ENCODE results near the gene NEDD4L.
"Not testable (repeated sequence)": the region's sequence is repeated elsewhere in the genome, so short reads cannot be mapped to it uniquely, and the experiment has no call there.

The NEDD4L gene

DNA sequence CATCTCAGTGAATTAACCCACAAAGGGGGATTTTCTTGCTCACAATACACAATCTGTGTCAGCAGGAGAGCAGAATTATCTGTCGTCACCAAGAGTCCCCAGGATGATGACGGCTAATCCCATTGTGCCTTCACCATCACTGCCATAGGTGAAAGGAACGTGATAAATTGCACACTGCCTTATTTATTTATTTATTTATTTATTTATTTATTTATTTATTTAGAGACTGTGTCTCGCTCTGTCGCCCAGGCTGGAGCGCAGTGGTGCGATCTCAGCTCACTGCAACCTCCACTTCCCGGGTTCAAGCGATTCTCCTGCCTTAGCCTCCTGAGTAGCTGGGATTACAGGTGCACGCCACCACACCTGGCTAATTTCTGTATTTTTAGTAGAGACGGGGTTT, 238.8 kb downstream of the NEDD4L start:
- not testable (repeated sequence) for H3K36me3 ChIP-seq (ENCODE audit: control insufficient read depth, insufficient read depth, low read length); H3K9me3 ChIP-seq (ENCODE audit: control insufficient read depth, insufficient read depth, low read depth, low read length); H3K9ac ChIP-seq (ENCODE audit: low read length); H3K27ac ChIP-seq (ENCODE audit: low read depth, low read length); H3K27me3 ChIP-seq (ENCODE audit: control insufficient read depth, insufficient read depth, low read length); H3K4me1 ChIP-seq (ENCODE audit: control insufficient read depth, insufficient read depth, low read length); H3K4me3 ChIP-seq (ENCODE audit: low read depth, low read length)

DNA sequence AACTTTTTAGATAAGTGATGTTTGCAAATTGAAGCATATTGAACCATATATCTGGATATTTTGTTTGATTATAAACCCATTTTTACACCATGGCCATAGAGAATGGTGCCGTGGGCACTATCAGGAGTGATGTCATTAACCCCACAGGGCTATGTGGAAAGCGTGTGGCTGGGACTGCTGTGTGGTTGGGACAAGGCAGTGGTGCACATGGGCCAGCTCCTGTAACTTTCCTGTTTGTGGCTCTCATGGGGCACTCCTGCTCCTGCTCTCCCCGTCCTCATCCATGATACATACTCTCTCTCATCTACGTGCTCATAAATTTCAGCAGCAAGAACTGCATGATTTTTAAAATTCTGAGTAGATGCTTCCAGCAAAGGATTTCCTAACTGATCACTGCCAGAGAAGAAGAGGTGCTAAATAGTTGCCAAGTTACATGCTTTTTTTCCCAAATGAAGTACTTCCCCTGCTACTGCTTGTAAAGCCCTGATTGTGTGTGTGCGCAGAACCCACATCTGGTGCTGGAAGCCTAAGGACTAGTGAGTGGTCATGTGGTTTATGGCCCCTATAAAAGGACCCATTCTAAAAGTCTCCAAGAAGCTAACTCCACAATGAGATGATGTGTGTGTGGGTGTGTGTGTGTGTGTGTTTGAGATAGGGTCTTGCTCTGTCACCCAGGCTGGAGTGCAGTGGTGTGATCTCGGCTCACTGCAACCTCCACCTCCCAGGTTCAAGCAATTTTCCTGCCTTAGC, 240.8 kb downstream of the NEDD4L start:
- Histone ChIP-seq H3K27me3 (ENCODE audit: control insufficient read depth, insufficient read depth, low read length) (no peaks in the 10 kb centered on the region), H3K9me3 (ENCODE audit: control insufficient read depth, insufficient read depth, low read depth, low read length) (no peaks in the 10 kb centered on the region), H3K4me3 (ENCODE audit: low read depth, low read length) (no peak overlapping the region), H3K9ac (ENCODE audit: low read length) (no peak overlapping the region), H3K27ac (ENCODE audit: low read depth, low read length) (no peak overlapping the region), H3K4me1 (ENCODE audit: control insufficient read depth, insufficient read depth, low read length) (peaks cover 26% of the 10 kb centered on the region), H3K36me3 (ENCODE audit: control insufficient read depth, insufficient read depth, low read length) (no peaks in the 10 kb centered on the region)

DNA sequence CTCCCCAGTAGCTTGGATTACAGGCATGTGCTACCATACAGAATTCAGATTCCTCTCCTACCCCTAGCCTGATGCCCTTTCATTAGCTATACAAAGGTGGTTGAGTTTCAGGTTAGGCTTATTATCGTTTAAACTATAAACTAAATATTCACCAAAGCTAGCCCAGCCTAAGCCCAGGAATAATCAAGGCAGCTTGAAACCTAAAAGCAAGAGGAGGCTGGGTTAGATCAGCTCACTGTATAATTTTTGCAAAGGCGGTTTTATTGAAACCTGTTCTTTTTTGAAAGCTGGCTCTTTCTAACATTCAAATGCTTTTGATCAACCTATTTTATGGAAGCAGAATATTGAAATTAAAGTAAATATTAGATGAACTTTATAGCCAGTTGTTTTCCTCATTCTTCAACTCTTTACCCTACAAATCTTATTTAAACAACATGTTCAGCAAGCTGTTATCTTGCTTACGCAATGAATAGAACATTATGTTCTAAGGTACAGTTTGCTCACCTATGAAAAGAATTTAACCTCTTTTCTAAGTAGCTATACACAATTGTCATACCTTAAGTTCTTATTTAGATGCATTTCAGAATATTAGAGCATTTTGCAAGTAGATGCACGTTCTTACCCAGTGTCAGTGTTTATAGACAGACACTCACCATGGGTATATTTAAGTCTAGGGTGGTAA, 241.6 kb downstream of the NEDD4L start:
- Histone ChIP-seq H3K36me3 (ENCODE audit: control insufficient read depth, insufficient read depth, low read length) (no peaks in the 10 kb centered on the region), H3K27me3 (ENCODE audit: control insufficient read depth, insufficient read depth, low read length) (no peaks in the 10 kb centered on the region), H3K4me3 (ENCODE audit: low read depth, low read length) (no peak overlapping the region), H3K9ac (ENCODE audit: low read length) (no peak overlapping the region), H3K9me3 (ENCODE audit: control insufficient read depth, insufficient read depth, low read depth, low read length) (no peaks in the 10 kb centered on the region), H3K4me1 (ENCODE audit: control insufficient read depth, insufficient read depth, low read length) (peaks cover 26% of the 10 kb centered on the region), H3K27ac (ENCODE audit: low read depth, low read length) (no peak overlapping the region)

DNA sequence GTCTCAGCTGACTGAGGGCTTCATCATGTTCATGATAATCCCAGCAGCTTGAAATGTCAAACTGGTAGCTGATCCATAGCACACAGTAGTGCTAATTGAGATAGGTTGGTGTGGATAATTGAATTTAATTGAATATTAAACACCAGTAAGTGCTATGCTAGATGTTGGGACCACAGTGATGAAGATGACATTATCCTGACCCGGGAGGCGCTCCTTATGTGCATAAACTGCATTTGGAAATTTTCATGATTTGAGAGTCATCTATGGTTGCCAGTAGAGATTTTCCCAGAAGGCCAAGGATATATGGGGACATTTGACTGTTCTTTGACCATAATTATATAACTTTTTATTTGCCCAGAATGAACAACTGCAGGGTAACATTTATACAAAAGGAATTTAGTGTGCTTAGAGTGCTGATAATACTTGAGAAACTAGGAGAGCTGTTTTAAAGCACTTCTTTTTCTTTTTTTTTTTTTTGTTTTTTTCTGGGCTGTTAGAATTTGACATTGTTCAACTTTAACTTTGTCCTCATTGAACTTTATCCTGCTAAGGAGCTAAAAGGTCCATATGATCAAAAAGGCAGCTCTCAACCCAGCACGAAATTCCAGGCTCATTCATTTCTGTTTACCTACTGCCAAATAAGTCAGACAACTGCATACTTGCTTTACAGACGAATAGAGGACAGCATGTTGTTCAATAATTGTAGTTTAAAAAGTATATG, 242.8 kb downstream of the NEDD4L start:
- Histone ChIP-seq H3K4me1 (ENCODE audit: control insufficient read depth, insufficient read depth, low read length) (peaks cover 26% of the 10 kb centered on the region), H3K9me3 (ENCODE audit: control insufficient read depth, insufficient read depth, low read depth, low read length) (no peaks in the 10 kb centered on the region), H3K36me3 (ENCODE audit: control insufficient read depth, insufficient read depth, low read length) (no peaks in the 10 kb centered on the region), H3K4me3 (ENCODE audit: low read depth, low read length) (no peak overlapping the region), H3K27me3 (ENCODE audit: control insufficient read depth, insufficient read depth, low read length) (no peaks in the 10 kb centered on the region), H3K9ac (ENCODE audit: low read length) (no peak overlapping the region), H3K27ac (ENCODE audit: low read depth, low read length) (no peak overlapping the region)

DNA sequence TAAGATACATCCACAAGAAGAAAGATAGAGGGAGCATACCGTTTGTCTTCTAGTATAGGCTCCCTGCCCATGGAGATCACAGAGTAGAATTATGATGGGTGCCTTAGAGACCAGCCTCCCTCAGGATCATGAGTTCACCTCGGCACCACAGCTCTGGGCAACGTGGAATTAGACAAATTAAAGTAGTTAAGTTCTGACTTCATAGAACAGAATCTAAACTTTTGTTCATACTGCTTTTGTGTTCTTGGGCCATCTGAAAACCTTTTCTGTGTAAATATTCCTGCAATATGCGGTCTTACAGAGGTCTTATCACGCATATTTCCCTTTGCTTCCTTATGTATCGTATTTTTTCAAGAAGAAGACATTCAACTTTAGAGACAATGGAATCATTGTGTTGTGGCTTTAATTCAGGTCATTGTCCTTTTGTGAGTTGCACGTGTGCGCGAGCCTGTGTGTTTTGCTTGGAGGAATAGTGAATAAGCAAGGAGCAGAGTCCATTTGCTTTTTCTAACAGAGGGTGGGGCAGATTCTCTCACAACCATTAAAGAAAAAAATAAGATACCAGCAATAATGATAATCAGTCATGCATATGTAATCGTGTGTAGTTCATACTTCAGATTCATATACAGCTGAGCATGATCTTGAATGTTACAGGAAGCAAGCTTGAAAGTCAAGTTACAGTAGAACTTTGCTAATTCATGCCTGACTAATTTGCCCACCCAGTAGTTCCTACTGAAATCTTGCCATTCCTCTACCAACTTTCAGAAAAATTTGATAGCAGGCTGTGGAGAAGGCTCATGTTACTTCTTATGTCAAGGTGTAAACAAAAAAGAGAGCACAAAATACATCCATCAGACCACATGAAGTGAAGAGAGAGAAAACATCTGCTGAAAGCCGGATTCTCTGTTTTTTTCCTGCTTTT, 243.6 kb downstream of the NEDD4L start:
- Histone ChIP-seq H3K4me1 (ENCODE audit: control insufficient read depth, insufficient read depth, low read length) (peaks cover 26% of the 10 kb centered on the region), H3K9me3 (ENCODE audit: control insufficient read depth, insufficient read depth, low read depth, low read length) (no peaks in the 10 kb centered on the region), H3K9ac (ENCODE audit: low read length) (no peak overlapping the region), H3K4me3 (ENCODE audit: low read depth, low read length) (no peak overlapping the region), H3K27ac (ENCODE audit: low read depth, low read length) (no peak overlapping the region), H3K36me3 (ENCODE audit: control insufficient read depth, insufficient read depth, low read length) (no peaks in the 10 kb centered on the region), H3K27me3 (ENCODE audit: control insufficient read depth, insufficient read depth, low read length) (no peaks in the 10 kb centered on the region)

DNA sequence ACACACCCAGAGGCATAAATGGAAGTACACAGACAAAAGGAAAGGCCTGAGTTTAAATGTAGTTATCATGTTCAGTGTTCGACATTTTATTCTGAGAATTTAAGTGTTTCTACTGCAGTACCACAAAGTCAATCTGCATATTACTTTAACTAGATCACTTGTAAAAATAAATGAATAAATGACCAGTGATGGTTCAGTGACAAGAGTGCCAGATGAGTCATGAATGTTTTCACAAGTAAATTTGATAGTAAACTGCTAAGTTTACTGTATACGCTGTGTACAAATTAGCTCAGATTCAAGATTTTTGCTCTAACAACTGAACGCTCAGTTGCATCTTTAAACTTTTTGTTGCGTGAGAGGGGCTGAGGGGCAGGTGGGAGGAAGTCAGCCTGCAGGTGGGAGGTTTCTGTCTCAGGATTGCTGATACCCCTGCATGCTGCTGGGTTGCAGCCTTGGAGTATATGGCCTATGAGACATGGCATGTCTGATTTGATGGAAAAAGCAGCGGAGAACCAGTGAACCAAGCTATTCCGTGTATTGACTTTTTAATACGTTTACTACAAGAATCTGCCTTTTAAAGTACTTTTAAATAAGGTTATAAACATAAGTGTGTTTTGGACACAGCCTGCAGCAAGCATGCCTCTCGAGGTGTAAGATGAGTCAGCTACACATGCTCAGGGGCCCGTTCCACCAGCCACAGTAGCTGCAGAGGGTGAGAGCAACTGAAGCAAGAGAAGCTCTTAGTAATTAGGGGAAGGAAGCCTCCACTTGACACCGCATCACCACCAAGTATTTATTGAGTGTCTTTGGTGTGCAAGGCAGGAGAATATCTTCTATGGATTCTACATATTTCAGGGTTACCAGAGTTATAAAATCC, 245.1 kb downstream of the NEDD4L start:
- no peaks in the 10 kb centered on the region for H3K9me3 ChIP-seq (ENCODE audit: control insufficient read depth, insufficient read depth, low read depth, low read length)
- peaks cover 26% of the 10 kb centered on the region for H3K4me1 ChIP-seq (ENCODE audit: control insufficient read depth, insufficient read depth, low read length)
- H3K27me3 ChIP-seq (ENCODE audit: control insufficient read depth, insufficient read depth, low read length): no peaks in the 10 kb centered on the region
- H3K27ac ChIP-seq (ENCODE audit: low read depth, low read length): no peak overlapping the region
- H3K4me3 ChIP-seq (ENCODE audit: low read depth, low read length): no peak overlapping the region
- H3K36me3 ChIP-seq (ENCODE audit: control insufficient read depth, insufficient read depth, low read length): no peaks in the 10 kb centered on the region
- H3K9ac ChIP-seq (ENCODE audit: low read length): no peak overlapping the region

DNA sequence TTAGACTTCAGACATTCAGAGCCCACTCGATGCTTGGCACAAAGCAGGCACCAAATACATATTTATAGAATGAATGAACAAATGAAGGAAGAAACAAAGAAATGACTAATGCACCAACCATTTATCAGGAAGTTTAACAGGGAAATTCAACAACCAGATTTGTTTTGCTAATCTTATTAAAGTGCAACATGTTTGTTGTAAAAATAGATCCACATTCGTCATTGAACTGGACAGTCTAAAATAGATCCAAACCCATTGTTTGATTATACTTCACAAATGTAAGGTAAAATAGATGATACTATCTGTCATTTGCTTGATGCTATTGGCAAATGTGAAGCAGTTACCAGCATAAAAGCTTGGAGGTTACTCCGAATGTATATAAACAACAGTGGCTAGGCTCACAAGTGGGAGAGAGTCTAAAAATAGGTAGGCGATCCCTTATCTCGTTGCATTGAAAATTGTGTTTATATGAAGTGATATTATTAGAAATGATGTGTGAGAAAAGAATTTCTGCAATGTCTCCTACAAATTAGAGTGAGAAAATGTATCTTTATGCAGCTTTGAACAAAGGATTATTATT, 246.2 kb downstream of the NEDD4L start:
- Histone ChIP-seq H3K27me3 (ENCODE audit: control insufficient read depth, insufficient read depth, low read length) (no peaks in the 10 kb centered on the region), H3K27ac (ENCODE audit: low read depth, low read length) (no peak overlapping the region), H3K4me3 (ENCODE audit: low read depth, low read length) (no peak overlapping the region), H3K36me3 (ENCODE audit: control insufficient read depth, insufficient read depth, low read length) (no peaks in the 10 kb centered on the region), H3K4me1 (ENCODE audit: control insufficient read depth, insufficient read depth, low read length) (peaks cover 23% of the 10 kb centered on the region), H3K9ac (ENCODE audit: low read length) (no peak overlapping the region), H3K9me3 (ENCODE audit: control insufficient read depth, insufficient read depth, low read depth, low read length) (no peaks in the 10 kb centered on the region)

DNA sequence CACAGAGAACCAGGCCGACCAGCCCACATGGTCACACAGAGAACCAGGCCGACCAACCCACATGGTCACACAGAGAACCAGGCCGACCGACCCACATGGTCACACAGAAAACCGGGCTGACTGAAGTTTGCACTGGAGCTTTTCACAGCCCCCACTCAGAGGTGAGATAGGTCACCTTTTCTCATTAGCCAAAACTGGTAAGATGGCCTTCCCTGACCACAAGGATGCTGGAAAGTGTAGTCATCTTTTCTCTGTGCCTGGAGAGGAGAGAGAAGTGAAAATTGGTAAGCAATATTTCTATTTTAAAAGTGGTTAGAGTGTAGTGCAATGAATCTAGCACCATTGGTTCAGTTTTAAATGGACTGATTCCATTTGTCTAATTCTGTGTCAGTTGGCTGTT, 247.1 kb downstream of the NEDD4L start:
- Histone ChIP-seq H3K27me3 (ENCODE audit: control insufficient read depth, insufficient read depth, low read length) (no peaks in the 10 kb centered on the region), H3K9me3 (ENCODE audit: control insufficient read depth, insufficient read depth, low read depth, low read length) (no peaks in the 10 kb centered on the region), H3K27ac (ENCODE audit: low read depth, low read length) (no peak overlapping the region), H3K4me1 (ENCODE audit: control insufficient read depth, insufficient read depth, low read length) (peaks cover 23% of the 10 kb centered on the region), H3K9ac (ENCODE audit: low read length) (no peak overlapping the region), H3K4me3 (ENCODE audit: low read depth, low read length) (no peak overlapping the region), H3K36me3 (ENCODE audit: control insufficient read depth, insufficient read depth, low read length) (no peaks in the 10 kb centered on the region)

DNA sequence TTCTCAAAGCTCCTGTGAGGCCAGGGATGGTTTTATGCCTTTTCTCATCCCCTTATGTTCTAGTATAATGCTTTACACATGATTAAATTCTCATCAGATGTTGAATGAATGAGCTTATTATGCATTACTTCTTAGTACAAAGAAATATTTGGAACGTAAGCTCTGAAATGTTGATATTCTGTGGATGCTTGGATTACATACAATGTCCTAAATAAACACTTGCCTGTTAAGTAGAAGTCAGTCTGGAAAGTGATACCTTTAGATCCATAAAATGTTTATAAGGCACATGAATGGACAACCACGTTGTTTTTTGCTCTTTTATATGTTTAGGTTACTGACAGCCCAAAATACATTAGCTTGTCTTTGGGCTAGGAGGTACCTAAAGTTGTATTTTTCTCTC, 248.6 kb downstream of the NEDD4L start:
- no peak overlapping the region for H3K9ac ChIP-seq (ENCODE audit: low read length)
- H3K36me3 ChIP-seq (ENCODE audit: control insufficient read depth, insufficient read depth, low read length): no peaks in the 10 kb centered on the region
- no peak overlapping the region for H3K27ac ChIP-seq (ENCODE audit: low read depth, low read length)
- H3K4me1 ChIP-seq (ENCODE audit: control insufficient read depth, insufficient read depth, low read length): peaks cover 20% of the 10 kb centered on the region
- no peak overlapping the region for H3K4me3 ChIP-seq (ENCODE audit: low read depth, low read length)
- no peaks in the 10 kb centered on the region for H3K27me3 ChIP-seq (ENCODE audit: control insufficient read depth, insufficient read depth, low read length)
- H3K9me3 ChIP-seq (ENCODE audit: control insufficient read depth, insufficient read depth, low read depth, low read length): no peaks in the 10 kb centered on the region

DNA sequence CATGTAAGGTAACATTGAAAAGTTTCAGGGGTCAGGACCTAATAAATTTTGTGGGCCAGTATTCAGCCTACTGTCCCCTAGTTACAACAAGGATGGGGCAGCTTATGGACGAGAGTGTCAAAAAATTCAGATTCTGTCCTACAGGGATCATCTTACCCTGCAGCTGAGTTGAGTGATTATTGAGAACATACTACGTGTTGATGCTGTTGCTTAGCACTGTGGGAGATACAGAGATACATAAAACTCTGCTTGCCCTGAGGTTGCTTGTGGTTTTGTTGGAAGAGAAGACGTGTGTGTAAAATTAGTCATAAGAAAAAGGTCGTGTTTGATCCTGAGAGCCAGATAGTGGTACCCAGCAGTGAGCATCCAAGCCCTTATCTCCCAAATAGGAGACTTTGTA, 253.2 kb downstream of the NEDD4L start:
- H3K4me1 ChIP-seq (ENCODE audit: control insufficient read depth, insufficient read depth, low read length): no peaks in the 10 kb centered on the region
- no peak overlapping the region for H3K27ac ChIP-seq (ENCODE audit: low read depth, low read length)
- no peak overlapping the region for H3K4me3 ChIP-seq (ENCODE audit: low read depth, low read length)
- H3K27me3 ChIP-seq (ENCODE audit: control insufficient read depth, insufficient read depth, low read length): no peaks in the 10 kb centered on the region
- no peaks in the 10 kb centered on the region for H3K36me3 ChIP-seq (ENCODE audit: control insufficient read depth, insufficient read depth, low read length)
- no peak overlapping the region for H3K9ac ChIP-seq (ENCODE audit: low read length)
- no peaks in the 10 kb centered on the region for H3K9me3 ChIP-seq (ENCODE audit: control insufficient read depth, insufficient read depth, low read depth, low read length)

Data from HUES6 (cell line).